HepG2 (cell line): ENCODE measurements around the gene KRI1. TPM values are rescaled to one million over a fixed set of nuclear protein-coding genes. Genes with fewer than 3 reads are reported as not detected.

Experiments
- ARNT ChIP-seq: fragments of 450-650 bp; IDR thresholded peaks from 2 replicates; pipeline ENCODE4 v1.6.1; 2017
- DNMT1 ChIP-seq: sonication (generic); formaldehyde crosslinking; IDR thresholded peaks from 2 replicates; pipeline ENCODE4 v1.5.1; 2020; ENCODE audit warnings: mild to moderate bottlenecking, missing genetic modification reagents
- HOMEZ ChIP-seq: IDR thresholded peaks from 2 replicates; pipeline ENCODE4 v1.6.1; 2016; ENCODE audit warnings: low read depth
- ISL2 ChIP-seq: sonication (generic); formaldehyde crosslinking; IDR thresholded peaks from 2 replicates; pipeline ENCODE4 v1.5.0; 2020; ENCODE audit warnings: missing genetic modification reagents
- KAT2B ChIP-seq: fragments of 150-350 bp; IDR thresholded peaks from 2 replicates; pipeline ENCODE4 v1.6.1; 2014; ENCODE audit warnings: low read depth, low read length, borderline replicate concordance
- KLF6 ChIP-seq: IDR thresholded peaks from 2 replicates; pipeline ENCODE4 v1.8.0; 2016; ENCODE audit warnings: missing biosample characterization, missing genetic modification reagents
- MLXIP ChIP-seq: sonication (generic); formaldehyde crosslinking; IDR thresholded peaks from 2 replicates; pipeline ENCODE4 v1.9.0; 2021; ENCODE audit warnings: missing genetic modification reagents, borderline replicate concordance
- SIN3A ChIP-seq: IDR thresholded peaks from 2 replicates; pipeline ENCODE4 v1.6.1; 2011; ENCODE audit warnings: low read depth, mild to moderate bottlenecking, control low read depth, low read length, borderline replicate concordance
- SMYD3 ChIP-seq: sonication (generic); formaldehyde crosslinking; IDR thresholded peaks from 2 replicates; pipeline ENCODE4 v1.8.1; 2023; ENCODE audit warnings: mild to moderate bottlenecking, missing genetic modification reagents
- TCF12 ChIP-seq, 2 experiments: fragments of 450-650 bp in 1 of 2; sonication (generic) in 1 of 2; formaldehyde crosslinking in 1 of 2; IDR thresholded peaks; 2 replicates each; pipeline versions ENCODE4 v1.6.1 to v1.8.0; 2017 to 2022; ENCODE audit warnings: antibody characterized with exemption in 1 of 2, mild to moderate bottlenecking in 1 of 2, missing genetic modification reagents in 1 of 2, moderate library complexity in 1 of 2
- TEF ChIP-seq: sonication (generic); formaldehyde crosslinking; IDR thresholded peaks from 2 replicates; pipeline ENCODE4 v1.5.0; 2020; ENCODE audit warnings: missing genetic modification reagents
- TGIF2 ChIP-seq: IDR thresholded peaks from 2 replicates; pipeline ENCODE4 v1.6.1; 2016; ENCODE audit warnings: control low read depth, missing compliant biosample characterization
- THYN1 ChIP-seq: sonication (generic); formaldehyde crosslinking; IDR thresholded peaks from 2 replicates; pipeline ENCODE4 v1.8.1; 2023; ENCODE audit warnings: low read depth, mild to moderate bottlenecking, moderate library complexity, missing genetic modification reagents, borderline replicate concordance
- ZNF329 ChIP-seq: sonication (generic); formaldehyde crosslinking; IDR thresholded peaks from 2 replicates; pipeline ENCODE4 v1.9.0; 2021; ENCODE audit warnings: low read depth, mild to moderate bottlenecking, missing genetic modification reagents
- ZNF382 ChIP-seq: sonication (generic); formaldehyde crosslinking; IDR thresholded peaks from 2 replicates; pipeline ENCODE4 v1.5.0; 2020; ENCODE audit warnings: missing genetic modification reagents, mild to moderate bottlenecking, borderline replicate concordance
- ZNF510 ChIP-seq: sonication (generic); formaldehyde crosslinking; IDR thresholded peaks from 2 replicates; pipeline ENCODE4 v1.4.0; 2020; ENCODE audit warnings: low read depth, mild to moderate bottlenecking, missing genetic modification reagents
- ZNF564 ChIP-seq: sonication (generic); formaldehyde crosslinking; IDR thresholded peaks from 2 replicates; pipeline ENCODE4 v1.8.1; 2023; ENCODE audit warnings: mild to moderate bottlenecking, missing genetic modification reagents
- ZNF749 ChIP-seq: sonication (generic); formaldehyde crosslinking; IDR thresholded peaks from 2 replicates; pipeline ENCODE4 v1.8.0; 2022; ENCODE audit warnings: mild to moderate bottlenecking, missing genetic modification reagents, moderate library complexity, borderline replicate concordance
- polyA plus RNA-seq, 8 experiments: library from polyadenylated mRNA; depleted of rRNA in 3 of 8; stranded (reverse) in 7 of 8; unstranded in 1 of 8; fragments of >200 nt; fragmentation: Illumina TruSeq in 4 of 8; extraction: Trizol in 4 of 8; gene quantifications; 2 replicates each; pipeline versions ENCODE4 v1.2.1 to v1.2.3, GENCODE V29; 2011 to 2016; ENCODE audit warnings: low read depth in 4 of 8, missing spikeins in 1 of 8, mixed read lengths in 1 of 8; ENCODE audit not compliant: insufficient read depth in 1 of 8
- total RNA-seq, 5 experiments: library from RNA; depleted of rRNA; stranded (reverse); fragments of >200 nt; fragmentation: Illumina TruSeq; extraction: Trizol; gene quantifications; 2 replicates each; pipeline ENCODE4 v1.2.3, GENCODE V29; 2016; ENCODE audit warnings: low read depth in 1 of 5
- TF ChIP-seq, protein P1 (sequence below): sonication (generic); formaldehyde crosslinking; IDR thresholded peaks from 2 replicates; pipeline ENCODE4 v1.8.1; 2023; ENCODE audit warnings: missing genetic modification reagents, inconsistent platforms, borderline replicate concordance
- TF ChIP-seq, protein P2 (sequence below): sonication (generic); formaldehyde crosslinking; conservative IDR thresholded peaks from 2 replicates; pipeline ENCODE4 v1.5.0; 2020; ENCODE audit warnings: missing genetic modification reagents

Gene KRI1
- total and polyA plus RNA-seq, 2 of the 13 experiments (the other 11 are each of a cell fraction or from before 2014, with no cell fraction given) = 9.1 to 11.7 TPM

DNA sequence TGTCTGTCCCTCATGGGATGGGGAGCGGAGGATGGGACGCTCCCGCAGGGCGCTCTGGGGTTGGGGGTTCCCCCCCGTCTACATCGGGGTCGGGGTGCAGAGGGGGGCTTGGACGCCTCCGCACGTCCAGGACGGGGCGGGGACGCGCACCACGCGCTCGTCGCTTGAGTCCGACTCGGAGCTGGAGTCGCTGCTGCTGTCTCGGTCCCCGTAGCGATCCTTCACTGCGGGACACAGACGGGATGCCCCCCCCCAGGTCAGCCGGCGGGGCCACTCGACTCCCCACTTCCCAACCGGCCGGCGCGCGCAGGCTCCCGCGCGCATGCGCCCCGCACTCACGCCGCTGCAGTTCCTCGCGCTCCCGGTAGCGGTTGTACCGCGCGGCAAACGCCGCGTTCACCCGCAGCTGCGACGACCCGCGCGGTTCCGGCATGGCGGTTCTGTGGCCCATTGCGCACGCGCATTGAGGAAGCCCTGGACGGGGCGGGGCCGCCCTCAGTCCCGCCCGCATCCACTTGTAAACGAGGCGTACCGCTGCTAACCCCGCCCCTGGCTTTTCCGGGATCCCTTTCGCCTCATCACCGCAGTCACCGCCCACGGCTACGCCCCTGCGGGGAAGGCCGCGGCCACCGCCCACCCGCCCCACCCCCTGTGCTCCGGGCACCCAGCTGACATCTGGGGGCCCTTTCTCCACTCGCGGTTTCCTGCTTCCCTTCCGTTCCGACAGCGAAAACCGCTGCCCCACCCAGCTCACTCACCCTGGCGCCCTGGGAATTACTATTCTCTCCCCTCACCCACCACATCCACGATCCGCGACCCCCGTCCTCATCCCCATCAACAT, at the start of gene KRI1 (continued):
- TF ChIP-seq, protein P1, sequence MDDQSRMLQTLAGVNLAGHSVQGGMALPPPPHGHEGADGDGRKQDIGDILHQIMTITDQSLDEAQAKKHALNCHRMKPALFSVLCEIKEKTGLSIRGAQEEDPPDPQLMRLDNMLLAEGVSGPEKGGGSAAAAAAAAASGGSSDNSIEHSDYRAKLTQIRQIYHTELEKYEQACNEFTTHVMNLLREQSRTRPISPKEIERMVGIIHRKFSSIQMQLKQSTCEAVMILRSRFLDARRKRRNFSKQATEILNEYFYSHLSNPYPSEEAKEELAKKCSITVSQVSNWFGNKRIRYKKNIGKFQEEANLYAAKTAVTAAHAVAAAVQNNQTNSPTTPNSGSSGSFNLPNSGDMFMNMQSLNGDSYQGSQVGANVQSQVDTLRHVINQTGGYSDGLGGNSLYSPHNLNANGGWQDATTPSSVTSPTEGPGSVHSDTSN (CRISPR knock-in tag) = peak; percentile 65; the same call in 1 of the 2 replicates
- TF ChIP-seq SMYD3 (CRISPR knock-in tag) (no peak), ISL2 (peak; percentile 46; the same call in 1 of the 2 replicates), DNMT1 (CRISPR knock-in tag) (peak; percentile 90; the same call in 1 of the 2 replicates), ZNF510 (CRISPR knock-in tag) (peak; percentile 83; the same call in 1 of the 2 replicates), TGIF2 (CRISPR knock-in tag) (peak; percentile 83; the same call in 1 of the 2 replicates), TEF (CRISPR knock-in tag) (peak; percentile 72; the same call in 1 of the 2 replicates), ZNF382 (CRISPR knock-in tag) (no peak), KLF6 (CRISPR knock-in tag) (peak; percentile 95), ZNF329 (CRISPR knock-in tag) (peak; percentile 87; the same call in 1 of the 2 replicates), ZNF749 (CRISPR knock-in tag) (peak; percentile 82; the same call in 1 of the 2 replicates), MLXIP (CRISPR knock-in tag) (peak; percentile 60; the same call in 1 of the 2 replicates), HOMEZ (CRISPR knock-in tag) (0 out of 2 replicates have a peak, but pooled peaks have one; percentile 26), KAT2B (no peak), ARNT (no peak), THYN1 (no peak), TCF12 (IDR thresholded peaks at IDR 0.05) (no peak), TCF12 (CRISPR knock-in tag; IDR thresholded peaks at IDR 0.05) (no peak), SIN3A (0 out of 2 replicates have a peak, but pooled peaks have one; percentile 64), ZNF564 (peak; percentile 95)
- TF ChIP-seq, protein P2, sequence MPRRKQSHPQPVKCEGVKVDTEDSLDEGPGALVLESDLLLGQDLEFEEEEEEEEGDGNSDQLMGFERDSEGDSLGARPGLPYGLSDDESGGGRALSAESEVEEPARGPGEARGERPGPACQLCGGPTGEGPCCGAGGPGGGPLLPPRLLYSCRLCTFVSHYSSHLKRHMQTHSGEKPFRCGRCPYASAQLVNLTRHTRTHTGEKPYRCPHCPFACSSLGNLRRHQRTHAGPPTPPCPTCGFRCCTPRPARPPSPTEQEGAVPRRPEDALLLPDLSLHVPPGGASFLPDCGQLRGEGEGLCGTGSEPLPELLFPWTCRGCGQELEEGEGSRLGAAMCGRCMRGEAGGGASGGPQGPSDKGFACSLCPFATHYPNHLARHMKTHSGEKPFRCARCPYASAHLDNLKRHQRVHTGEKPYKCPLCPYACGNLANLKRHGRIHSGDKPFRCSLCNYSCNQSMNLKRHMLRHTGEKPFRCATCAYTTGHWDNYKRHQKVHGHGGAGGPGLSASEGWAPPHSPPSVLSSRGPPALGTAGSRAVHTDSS (CRISPR knock-in tag) = no peak
